SK-N-SH treated with all-trans-retinoic acid at 6 μM for 48 hours (cell line): Measurements from ENCODE around the gene KLHL33.

Source experiments
- GLIS3 ChIP-seq: fragments of 250-450 bp; sonication (Bioruptor Pico); IDR thresholded peaks from 2 replicates; pipeline ENCODE4 v1.5.0; 2020; ENCODE audit warnings: mild to moderate bottlenecking, moderate library complexity
- PPARA ChIP-seq: fragments of 250-450 bp; sonication (Bioruptor Pico); IDR thresholded peaks from 2 replicates; pipeline ENCODE4 v1.5.0; 2020; ENCODE audit warnings: mild to moderate bottlenecking, borderline replicate concordance
- RARB ChIP-seq: fragments of 250-450 bp; sonication (Bioruptor Pico); IDR thresholded peaks from 2 replicates; pipeline ENCODE4 v1.8.0; 2021; ENCODE audit warnings: mild to moderate bottlenecking, moderate library complexity
- TOX ChIP-seq: fragments of 250-450 bp; sonication (Bioruptor Pico); IDR thresholded peaks from 2 replicates; pipeline ENCODE4 v1.8.0; 2021; ENCODE audit warnings: mild to moderate bottlenecking, moderate library complexity, borderline replicate concordance
- ZFP3 ChIP-seq: fragments of 250-450 bp; sonication (Bioruptor Pico); IDR thresholded peaks from 2 replicates; pipeline ENCODE4 v1.5.0; 2020; ENCODE audit warnings: mild to moderate bottlenecking, moderate library complexity
- ZFP30 ChIP-seq: fragments of 450-650 bp; formaldehyde crosslinking; IDR thresholded peaks from 2 replicates; pipeline ENCODE4 v1.5.0; 2022; ENCODE audit warnings: mild to moderate bottlenecking, moderate library complexity
- TF ChIP-seq, protein P1 (sequence below): fragments of 250-450 bp; sonication (Bioruptor Pico); IDR thresholded peaks from 2 replicates; pipeline ENCODE4 v1.5.1; 2020; ENCODE audit warnings: low read depth, mild to moderate bottlenecking, moderate library complexity
- TF ChIP-seq, protein P2 (sequence below): fragments of 250-450 bp; sonication (Bioruptor Pico); IDR thresholded peaks from 2 replicates; pipeline ENCODE4 v1.5.0; 2020; ENCODE audit warnings: mild to moderate bottlenecking, moderate library complexity
- TF ChIP-seq, protein P3 (sequence below): fragments of 250-450 bp; sonication (Bioruptor Pico); IDR thresholded peaks from 2 replicates; pipeline ENCODE4 v1.8.0; 2021; ENCODE audit warnings: low read depth, mild to moderate bottlenecking, moderate library complexity, borderline replicate concordance
- TF ChIP-seq, protein P4 (sequence below): fragments of 250-450 bp; sonication (Bioruptor Pico); IDR thresholded peaks from 2 replicates; pipeline ENCODE4 v1.5.1; 2021; ENCODE audit warnings: mild to moderate bottlenecking, moderate library complexity

DNA sequence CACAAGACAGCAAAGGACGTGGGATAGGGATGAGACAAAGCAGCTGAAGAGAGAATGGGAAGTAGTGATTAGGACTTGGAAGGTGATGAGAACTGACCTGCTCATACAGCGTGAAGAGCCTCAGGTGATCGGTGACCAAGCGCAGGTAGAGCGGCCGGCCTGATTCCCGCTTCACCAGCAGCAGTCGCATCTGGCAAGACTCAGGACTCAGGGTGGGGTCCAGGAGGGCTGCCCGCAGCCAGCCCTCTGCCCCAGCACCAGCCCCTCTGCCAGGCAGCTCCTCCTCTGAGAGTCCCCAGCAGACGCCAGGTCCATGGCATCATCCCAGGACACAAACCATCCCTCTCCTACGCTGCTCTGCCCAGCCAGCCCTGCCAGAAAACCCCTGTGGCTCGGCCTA is 53.4 kb downstream of the KLHL33 start:
- TF ChIP-seq RARB (CRISPR knock-in tag): no peak
- TF ChIP-seq ZFP30: no peak
- no peak for TF ChIP-seq PPARA
- TF ChIP-seq, protein P1, sequence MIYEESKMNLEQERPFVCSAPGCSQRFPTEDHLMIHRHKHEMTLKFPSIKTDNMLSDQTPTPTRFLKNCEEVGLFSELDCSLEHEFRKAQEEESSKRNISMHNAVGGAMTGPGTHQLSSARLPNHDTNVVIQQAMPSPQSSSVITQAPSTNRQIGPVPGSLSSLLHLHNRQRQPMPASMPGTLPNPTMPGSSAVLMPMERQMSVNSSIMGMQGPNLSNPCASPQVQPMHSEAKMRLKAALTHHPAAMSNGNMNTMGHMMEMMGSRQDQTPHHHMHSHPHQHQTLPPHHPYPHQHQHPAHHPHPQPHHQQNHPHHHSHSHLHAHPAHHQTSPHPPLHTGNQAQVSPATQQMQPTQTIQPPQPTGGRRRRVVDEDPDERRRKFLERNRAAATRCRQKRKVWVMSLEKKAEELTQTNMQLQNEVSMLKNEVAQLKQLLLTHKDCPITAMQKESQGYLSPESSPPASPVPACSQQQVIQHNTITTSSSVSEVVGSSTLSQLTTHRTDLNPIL (CRISPR knock-in tag): no peak
- TF ChIP-seq, protein P2, sequence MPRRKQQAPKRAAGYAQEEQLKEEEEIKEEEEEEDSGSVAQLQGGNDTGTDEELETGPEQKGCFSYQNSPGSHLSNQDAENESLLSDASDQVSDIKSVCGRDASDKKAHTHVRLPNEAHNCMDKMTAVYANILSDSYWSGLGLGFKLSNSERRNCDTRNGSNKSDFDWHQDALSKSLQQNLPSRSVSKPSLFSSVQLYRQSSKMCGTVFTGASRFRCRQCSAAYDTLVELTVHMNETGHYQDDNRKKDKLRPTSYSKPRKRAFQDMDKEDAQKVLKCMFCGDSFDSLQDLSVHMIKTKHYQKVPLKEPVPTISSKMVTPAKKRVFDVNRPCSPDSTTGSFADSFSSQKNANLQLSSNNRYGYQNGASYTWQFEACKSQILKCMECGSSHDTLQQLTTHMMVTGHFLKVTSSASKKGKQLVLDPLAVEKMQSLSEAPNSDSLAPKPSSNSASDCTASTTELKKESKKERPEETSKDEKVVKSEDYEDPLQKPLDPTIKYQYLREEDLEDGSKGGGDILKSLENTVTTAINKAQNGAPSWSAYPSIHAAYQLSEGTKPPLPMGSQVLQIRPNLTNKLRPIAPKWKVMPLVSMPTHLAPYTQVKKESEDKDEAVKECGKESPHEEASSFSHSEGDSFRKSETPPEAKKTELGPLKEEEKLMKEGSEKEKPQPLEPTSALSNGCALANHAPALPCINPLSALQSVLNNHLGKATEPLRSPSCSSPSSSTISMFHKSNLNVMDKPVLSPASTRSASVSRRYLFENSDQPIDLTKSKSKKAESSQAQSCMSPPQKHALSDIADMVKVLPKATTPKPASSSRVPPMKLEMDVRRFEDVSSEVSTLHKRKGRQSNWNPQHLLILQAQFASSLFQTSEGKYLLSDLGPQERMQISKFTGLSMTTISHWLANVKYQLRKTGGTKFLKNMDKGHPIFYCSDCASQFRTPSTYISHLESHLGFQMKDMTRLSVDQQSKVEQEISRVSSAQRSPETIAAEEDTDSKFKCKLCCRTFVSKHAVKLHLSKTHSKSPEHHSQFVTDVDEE (CRISPR knock-in tag): no peak
- TF ChIP-seq, protein P3, sequence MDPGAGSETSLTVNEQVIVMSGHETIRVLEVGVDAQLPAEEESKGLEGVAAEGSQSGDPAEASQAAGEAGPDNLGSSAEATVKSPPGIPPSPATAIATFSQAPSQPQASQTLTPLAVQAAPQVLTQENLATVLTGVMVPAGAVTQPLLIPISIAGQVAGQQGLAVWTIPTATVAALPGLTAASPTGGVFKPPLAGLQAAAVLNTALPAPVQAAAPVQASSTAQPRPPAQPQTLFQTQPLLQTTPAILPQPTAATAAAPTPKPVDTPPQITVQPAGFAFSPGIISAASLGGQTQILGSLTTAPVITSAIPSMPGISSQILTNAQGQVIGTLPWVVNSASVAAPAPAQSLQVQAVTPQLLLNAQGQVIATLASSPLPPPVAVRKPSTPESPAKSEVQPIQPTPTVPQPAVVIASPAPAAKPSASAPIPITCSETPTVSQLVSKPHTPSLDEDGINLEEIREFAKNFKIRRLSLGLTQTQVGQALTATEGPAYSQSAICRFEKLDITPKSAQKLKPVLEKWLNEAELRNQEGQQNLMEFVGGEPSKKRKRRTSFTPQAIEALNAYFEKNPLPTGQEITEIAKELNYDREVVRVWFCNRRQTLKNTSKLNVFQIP: no peak
- TF ChIP-seq TOX: no peak
- TF ChIP-seq ZFP3 (CRISPR knock-in tag): no peak
- TF ChIP-seq GLIS3: no peak
- TF ChIP-seq, protein P4, sequence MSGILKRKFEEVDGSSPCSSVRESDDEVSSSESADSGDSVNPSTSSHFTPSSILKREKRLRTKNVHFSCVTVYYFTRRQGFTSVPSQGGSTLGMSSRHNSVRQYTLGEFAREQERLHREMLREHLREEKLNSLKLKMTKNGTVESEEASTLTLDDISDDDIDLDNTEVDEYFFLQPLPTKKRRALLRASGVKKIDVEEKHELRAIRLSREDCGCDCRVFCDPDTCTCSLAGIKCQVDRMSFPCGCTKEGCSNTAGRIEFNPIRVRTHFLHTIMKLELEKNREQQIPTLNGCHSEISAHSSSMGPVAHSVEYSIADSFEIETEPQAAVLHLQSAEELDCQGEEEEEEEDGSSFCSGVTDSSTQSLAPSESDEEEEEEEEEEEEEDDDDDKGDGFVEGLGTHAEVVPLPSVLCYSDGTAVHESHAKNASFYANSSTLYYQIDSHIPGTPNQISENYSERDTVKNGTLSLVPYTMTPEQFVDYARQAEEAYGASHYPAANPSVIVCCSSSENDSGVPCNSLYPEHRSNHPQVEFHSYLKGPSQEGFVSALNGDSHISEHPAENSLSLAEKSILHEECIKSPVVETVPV (CRISPR knock-in tag): no peak
